ENCODE measurements around the gene ACTN3. TPM values are rescaled to one million over a fixed set of nuclear protein-coding genes. Genes with fewer than 3 reads are reported as not detected.

Gene ACTN3
- total and polyA plus RNA-seq, 2 experiments from 2014 or later: 6.3 to 7.3 TPM

DNA sequence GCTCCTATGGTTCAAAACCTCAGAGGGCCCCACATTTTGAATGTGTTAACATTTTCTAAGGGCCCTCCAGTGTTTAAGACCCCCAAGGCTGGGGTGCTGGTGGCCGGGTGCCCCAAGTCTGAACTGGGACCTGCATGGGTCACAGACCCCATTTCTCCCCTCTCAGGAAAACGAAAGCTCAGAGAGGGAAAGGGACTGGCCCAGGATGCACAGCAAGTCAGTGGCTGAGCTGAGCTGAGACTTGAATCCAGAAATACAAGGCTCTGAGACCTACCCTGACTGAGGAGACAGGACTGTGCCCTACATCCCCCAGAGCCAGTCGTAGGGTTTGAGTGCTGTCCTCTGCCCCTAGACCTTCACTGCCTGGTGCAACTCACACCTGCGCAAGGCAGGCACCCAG lies 4.2 kb downstream of the ACTN3 start:
- H3K27ac Mint-ChIP-seq: no peak overlapping the region
- Histone ChIP-seq H3K4me2 (no peak overlapping the region), H3K4me1 (ENCODE audit: insufficient read depth) (peaks cover 21% of the 10 kb centered on the region), H3K4me3 (no peak overlapping the region), H3K27ac (ENCODE audit: low read depth) (no peak overlapping the region), H2AFZ (no peak overlapping the region), H3F3A (replicated peaks; ENCODE audit: low read depth) (no peaks in the 10 kb centered on the region), H3K36me3 (ENCODE audit: insufficient read depth) (no peaks in the 10 kb centered on the region), H3K79me2 (replicated peaks; ENCODE audit: insufficient read depth) (no peaks in the 10 kb centered on the region), H3K9me2 (ENCODE audit: insufficient read depth) (no peaks in the 10 kb centered on the region), H3K27me3 (ENCODE audit: insufficient read depth) (no peaks in the 10 kb centered on the region), H4K20me1 (replicated peaks; ENCODE audit: insufficient read depth) (peaks cover 7% of the 10 kb centered on the region)
- ATAC-seq (no peak), DNase-seq (ENCODE audit: low spot score) (no peak)
- H3K9me3 Mint-ChIP-seq: no peaks in the 10 kb centered on the region
- H3K36me3 Mint-ChIP-seq (ENCODE audit: low read depth): peaks cover 4% of the 10 kb centered on the region; the same call in 1 of the 3 replicates
- H3K4me3 Mint-ChIP-seq: no peak overlapping the region
- peaks cover 23% of the 10 kb centered on the region for H3K4me1 Mint-ChIP-seq
- peaks cover 12% of the 10 kb centered on the region for H3K27me3 Mint-ChIP-seq (ENCODE audit: insufficient read depth, low read depth, poor library complexity)
- TF ChIP-seq, protein P1, sequence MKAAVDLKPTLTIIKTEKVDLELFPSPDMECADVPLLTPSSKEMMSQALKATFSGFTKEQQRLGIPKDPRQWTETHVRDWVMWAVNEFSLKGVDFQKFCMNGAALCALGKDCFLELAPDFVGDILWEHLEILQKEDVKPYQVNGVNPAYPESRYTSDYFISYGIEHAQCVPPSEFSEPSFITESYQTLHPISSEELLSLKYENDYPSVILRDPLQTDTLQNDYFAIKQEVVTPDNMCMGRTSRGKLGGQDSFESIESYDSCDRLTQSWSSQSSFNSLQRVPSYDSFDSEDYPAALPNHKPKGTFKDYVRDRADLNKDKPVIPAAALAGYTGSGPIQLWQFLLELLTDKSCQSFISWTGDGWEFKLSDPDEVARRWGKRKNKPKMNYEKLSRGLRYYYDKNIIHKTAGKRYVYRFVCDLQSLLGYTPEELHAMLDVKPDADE (IDR thresholded peaks at IDR 0.05): no peak
- no peak for TF ChIP-seq ZNF462 (CRISPR knock-in tag; IDR thresholded peaks at IDR 0.05)
- TF ChIP-seq POLR2AphosphoS5 (IDR thresholded peaks at IDR 0.05; ENCODE audit: low read depth): no peak

DNA sequence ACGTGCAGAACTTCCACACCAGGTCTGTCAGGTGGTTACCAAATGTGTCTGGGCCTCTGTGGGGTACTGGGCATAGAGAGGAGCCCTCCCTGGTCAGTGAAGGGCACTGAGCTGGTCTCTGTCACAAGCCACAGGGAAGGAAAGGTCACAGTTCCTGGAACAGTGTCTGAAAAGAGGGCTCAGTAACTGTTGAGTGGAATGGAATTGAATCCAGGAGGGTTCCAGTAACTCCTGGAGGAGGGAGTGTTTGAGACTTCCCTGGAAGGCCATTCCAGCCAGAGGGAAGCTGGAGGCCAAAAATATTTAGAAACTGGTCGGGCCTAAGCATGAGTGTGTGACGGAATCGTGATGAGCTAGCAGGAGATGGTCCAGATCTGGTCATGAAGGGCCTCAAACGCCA lies 7.9 kb downstream of the ACTN3 start:
- Mint-ChIP-seq H3K4me3 (no peak overlapping the region), H3K27me3 (ENCODE audit: insufficient read depth, low read depth, poor library complexity) (peaks cover 14% of the 10 kb centered on the region), H3K36me3 (ENCODE audit: low read depth) (peaks cover 10% of the 10 kb centered on the region), H3K9me3 (no peaks in the 10 kb centered on the region), H3K4me1 (no peaks in the 10 kb centered on the region; the same call in 2 of the 3 replicates), H3K27ac (no peak overlapping the region)
- Histone ChIP-seq H3K4me3 (no peak overlapping the region), H3K27me3 (ENCODE audit: insufficient read depth) (no peaks in the 10 kb centered on the region), H3K79me2 (replicated peaks; ENCODE audit: insufficient read depth) (no peaks in the 10 kb centered on the region), H3F3A (replicated peaks; ENCODE audit: low read depth) (0 out of 2 replicates have a peak, but pooled peaks cover 3% of the 10 kb centered on the region), H3K27ac (ENCODE audit: low read depth) (no peak overlapping the region), H3K4me2 (no peak overlapping the region), H4K20me1 (replicated peaks; ENCODE audit: insufficient read depth) (peaks cover 3% of the 10 kb centered on the region; the same call in 1 of the 2 replicates), H3K4me1 (ENCODE audit: insufficient read depth) (0 out of 2 replicates have a peak, but pooled peaks cover 4% of the 10 kb centered on the region), H2AFZ (no peak overlapping the region), H3K36me3 (ENCODE audit: insufficient read depth) (no peaks in the 10 kb centered on the region), H3K9me2 (ENCODE audit: insufficient read depth) (no peaks in the 10 kb centered on the region)
- DNase-seq (ENCODE audit: low spot score): no peak
- ATAC-seq: no peak
- TF ChIP-seq STAT1 (IDR thresholded peaks at IDR 0.05; ENCODE audit: unreplicated experiment) (no peak), JUNB (IDR thresholded peaks at IDR 0.05; ENCODE audit: unreplicated experiment) (no peak), ZNF331 (CRISPR knock-in tag; IDR thresholded peaks at IDR 0.05; ENCODE audit: low read depth) (no peak), ZNF114 (CRISPR knock-in tag; IDR thresholded peaks at IDR 0.05) (no peak)
- TF ChIP-seq, protein P2, sequence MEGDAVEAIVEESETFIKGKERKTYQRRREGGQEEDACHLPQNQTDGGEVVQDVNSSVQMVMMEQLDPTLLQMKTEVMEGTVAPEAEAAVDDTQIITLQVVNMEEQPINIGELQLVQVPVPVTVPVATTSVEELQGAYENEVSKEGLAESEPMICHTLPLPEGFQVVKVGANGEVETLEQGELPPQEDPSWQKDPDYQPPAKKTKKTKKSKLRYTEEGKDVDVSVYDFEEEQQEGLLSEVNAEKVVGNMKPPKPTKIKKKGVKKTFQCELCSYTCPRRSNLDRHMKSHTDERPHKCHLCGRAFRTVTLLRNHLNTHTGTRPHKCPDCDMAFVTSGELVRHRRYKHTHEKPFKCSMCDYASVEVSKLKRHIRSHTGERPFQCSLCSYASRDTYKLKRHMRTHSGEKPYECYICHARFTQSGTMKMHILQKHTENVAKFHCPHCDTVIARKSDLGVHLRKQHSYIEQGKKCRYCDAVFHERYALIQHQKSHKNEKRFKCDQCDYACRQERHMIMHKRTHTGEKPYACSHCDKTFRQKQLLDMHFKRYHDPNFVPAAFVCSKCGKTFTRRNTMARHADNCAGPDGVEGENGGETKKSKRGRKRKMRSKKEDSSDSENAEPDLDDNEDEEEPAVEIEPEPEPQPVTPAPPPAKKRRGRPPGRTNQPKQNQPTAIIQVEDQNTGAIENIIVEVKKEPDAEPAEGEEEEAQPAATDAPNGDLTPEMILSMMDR (conservative IDR thresholded peaks at IDR 0.05; ENCODE audit: low read depth in 2 of 2): no peak
- TF ChIP-seq, protein P3, sequence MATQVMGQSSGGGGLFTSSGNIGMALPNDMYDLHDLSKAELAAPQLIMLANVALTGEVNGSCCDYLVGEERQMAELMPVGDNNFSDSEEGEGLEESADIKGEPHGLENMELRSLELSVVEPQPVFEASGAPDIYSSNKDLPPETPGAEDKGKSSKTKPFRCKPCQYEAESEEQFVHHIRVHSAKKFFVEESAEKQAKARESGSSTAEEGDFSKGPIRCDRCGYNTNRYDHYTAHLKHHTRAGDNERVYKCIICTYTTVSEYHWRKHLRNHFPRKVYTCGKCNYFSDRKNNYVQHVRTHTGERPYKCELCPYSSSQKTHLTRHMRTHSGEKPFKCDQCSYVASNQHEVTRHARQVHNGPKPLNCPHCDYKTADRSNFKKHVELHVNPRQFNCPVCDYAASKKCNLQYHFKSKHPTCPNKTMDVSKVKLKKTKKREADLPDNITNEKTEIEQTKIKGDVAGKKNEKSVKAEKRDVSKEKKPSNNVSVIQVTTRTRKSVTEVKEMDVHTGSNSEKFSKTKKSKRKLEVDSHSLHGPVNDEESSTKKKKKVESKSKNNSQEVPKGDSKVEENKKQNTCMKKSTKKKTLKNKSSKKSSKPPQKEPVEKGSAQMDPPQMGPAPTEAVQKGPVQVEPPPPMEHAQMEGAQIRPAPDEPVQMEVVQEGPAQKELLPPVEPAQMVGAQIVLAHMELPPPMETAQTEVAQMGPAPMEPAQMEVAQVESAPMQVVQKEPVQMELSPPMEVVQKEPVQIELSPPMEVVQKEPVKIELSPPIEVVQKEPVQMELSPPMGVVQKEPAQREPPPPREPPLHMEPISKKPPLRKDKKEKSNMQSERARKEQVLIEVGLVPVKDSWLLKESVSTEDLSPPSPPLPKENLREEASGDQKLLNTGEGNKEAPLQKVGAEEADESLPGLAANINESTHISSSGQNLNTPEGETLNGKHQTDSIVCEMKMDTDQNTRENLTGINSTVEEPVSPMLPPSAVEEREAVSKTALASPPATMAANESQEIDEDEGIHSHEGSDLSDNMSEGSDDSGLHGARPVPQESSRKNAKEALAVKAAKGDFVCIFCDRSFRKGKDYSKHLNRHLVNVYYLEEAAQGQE (IDR thresholded peaks at IDR 0.05; ENCODE audit: unreplicated experiment): no peak

Measured in GM23338 (cell line).